ENCODE measurements around the gene SAP25. TPM values are rescaled to one million over a fixed set of nuclear protein-coding genes. Genes with fewer than 3 reads are reported as not detected.
A peak's percentile ranks its signal among the peaks of the same experiment; 100 is the strongest.
"Not testable (repeated sequence)": the region's sequence is repeated elsewhere in the genome, so short reads cannot be mapped to it uniquely, and the experiment has no call there.

The SAP25 gene
- total and polyA plus RNA-seq, 7 donors = 0.71 to 7.2 (median 2.2) TPM; not detected in 3

- intact Hi-C loops (cut with DNase I) = loop anchor here (2.0 kb wide), 2 partner anchors 76 to 90 kb away; partner anchors contain the start of gene NYAP1
- Histone ChIP-seq H3K9me3 (no peaks in the 10 kb centered on the region), H3K27me3 (no peaks in the 10 kb centered on the region), H3K4me1 (peaks cover 0 to 5% (median 0%) of the 10 kb centered on the region in 4 donors), H3K4me3 (no peak overlapping the region), H3K36me3 (peaks cover 12 to 50% (median 19%) of the 10 kb centered on the region in 4 donors), H3K27ac (no peak overlapping the region)
- 48 to 72% methylated on average over 4 of the region's 4 CpGs for WGBS, 2 donors
- DNase-seq = no peak
- no peak for TF ChIP-seq POLR2A (IDR thresholded peaks at IDR 0.05)
Measured at GRCh38 chr7:100559127-100559526, 14.6 kb downstream of the SAP25 start.

GRCh38 chr7:100556541-100556940 lies 17.2 kb downstream of the SAP25 start:
- TF ChIP-seq POLR2A (IDR thresholded peaks at IDR 0.05) (no peak), EP300 (IDR thresholded peaks at IDR 0.05) (no peak), POLR2AphosphoS5 (IDR thresholded peaks at IDR 0.05) (no peak), CTCF (IDR thresholded peaks at IDR 0.05) (no peak)
- no peak overlapping the region for H3K27ac ChIP-seq
- peaks cover 12 to 58% (median 25%) of the 10 kb centered on the region in 4 donors for H3K36me3 ChIP-seq
- no peaks in the 10 kb centered on the region for H3K27me3 ChIP-seq
- H3K4me3 ChIP-seq = no peak overlapping the region
- intact Hi-C loops (cut with DNase I) = no loop called here
- H3K4me1 ChIP-seq = peaks cover 0 to 5% (median 0%) of the 10 kb centered on the region in 4 donors
- no peak for DNase-seq
- H3K9me3 ChIP-seq = no peaks in the 10 kb centered on the region
- WGBS, 2 donors = 64 to 81% methylated on average over 4 of the region's 4 CpGs

GRCh38 chr7:100555701-100556100 lies 18.0 kb downstream of the SAP25 start:
- Histone ChIP-seq H3K27me3 (no peaks in the 10 kb centered on the region), H3K36me3 (peaks cover 15 to 64% (median 28%) of the 10 kb centered on the region in 4 donors), H3K9me3 (no peaks in the 10 kb centered on the region), H3K4me1 (peaks cover 0 to 5% (median 0%) of the 10 kb centered on the region in 4 donors), H3K4me3 (no peak overlapping the region), H3K27ac (no peak overlapping the region)
- DNase-seq = no peak
- WGBS, 2 donors = 61 to 82% methylated on average over 5 of the region's 5 CpGs
- TF ChIP-seq CTCF (IDR thresholded peaks at IDR 0.05) (no peak), POLR2AphosphoS5 (IDR thresholded peaks at IDR 0.05) (no peak), EP300 (IDR thresholded peaks at IDR 0.05) (no peak), POLR2A (IDR thresholded peaks at IDR 0.05) (no peak)
- intact Hi-C loops (cut with DNase I) = no loop called here

GRCh38 chr7:100553032-100553431 lies 20.7 kb downstream of the SAP25 start:
- no peak overlapping the region for H3K4me3 ChIP-seq
- no peaks in the 10 kb centered on the region for H3K9me3 ChIP-seq
- DNase-seq = no peak
- WGBS, 2 donors = 96 to 98% methylated on average over 3 of the region's 3 CpGs
- intact Hi-C loops (cut with DNase I) = no loop called here
- H3K27ac ChIP-seq = no peak overlapping the region
- H3K36me3 ChIP-seq = peaks cover 15 to 83% (median 33%) of the 10 kb centered on the region in 4 donors
- no peaks in the 10 kb centered on the region for H3K27me3 ChIP-seq
- TF ChIP-seq CTCF (IDR thresholded peaks at IDR 0.05) (no peak), POLR2AphosphoS5 (IDR thresholded peaks at IDR 0.05) (no peak), POLR2A (IDR thresholded peaks at IDR 0.05) (no peak), EP300 (IDR thresholded peaks at IDR 0.05) (no peak)
- H3K4me1 ChIP-seq = peaks cover 0 to 11% (median 7%) of the 10 kb centered on the region in 4 donors

GRCh38 chr7:100552532-100552931 lies 21.2 kb downstream of the SAP25 start:
- Histone ChIP-seq H3K4me1 (peaks cover 0 to 16% (median 12%) of the 10 kb centered on the region in 4 donors), H3K27ac (no peak overlapping the region), H3K27me3 (no peaks in the 10 kb centered on the region), H3K9me3 (no peaks in the 10 kb centered on the region), H3K36me3 (peaks cover 15 to 83% (median 33%) of the 10 kb centered on the region in 4 donors), H3K4me3 (no peak overlapping the region)
- DNase-seq = no peak
- WGBS, 2 donors = 97% methylated on average over 2 of the region's 2 CpGs
- intact Hi-C loops (cut with DNase I) = no loop called here
- TF ChIP-seq POLR2AphosphoS5 (IDR thresholded peaks at IDR 0.05) (no peak), EP300 (IDR thresholded peaks at IDR 0.05) (no peak), POLR2A (IDR thresholded peaks at IDR 0.05) (no peak), CTCF (IDR thresholded peaks at IDR 0.05) (no peak)

GRCh38 chr7:100548446-100548845 lies 25.3 kb downstream of the SAP25 start:
- intact Hi-C loops (cut with DNase I); H3K27me3 ChIP-seq; DNase-seq; H3K4me3 ChIP-seq; H3K9me3 ChIP-seq: not testable (repeated sequence)
- Histone ChIP-seq H3K27ac (peak overlapping the region; percentile 87 to 90 (median 88)), H3K36me3 (peaks cover 4 to 44% (median 17%) of the 10 kb centered on the region in 4 donors), H3K4me1 (peaks cover 0 to 57% (median 52%) of the 10 kb centered on the region in 4 donors)
- WGBS, 2 donors = 80 to 84% methylated on average over 5 of the region's 5 CpGs

Measured in sigmoid colon (tissue), 7 donors.